HepG2 (cell line): ENCODE data around the gene TBC1D10A. TPM values are rescaled to one million over a fixed set of nuclear protein-coding genes. Genes with fewer than 3 reads are reported as not detected.

Experiments used
- ATF2 ChIP-seq: sonication (generic); formaldehyde crosslinking; IDR thresholded peaks from 2 replicates; pipeline ENCODE4 v1.4.0; 2020; ENCODE audit warnings: missing genetic modification reagents
- ATF7-NPFF ChIP-seq: sonication (generic); formaldehyde crosslinking; IDR thresholded peaks from 2 replicates; pipeline ENCODE4 v1.8.1; 2023; ENCODE audit warnings: mild to moderate bottlenecking, low read depth, missing genetic modification reagents, moderate library complexity
- ETV6 ChIP-seq: sonication (generic); formaldehyde crosslinking; conservative IDR thresholded peaks from 2 replicates; pipeline ENCODE4 v1.4.0; 2020; ENCODE audit warnings: missing genetic modification reagents
- HDAC6 ChIP-seq: fragments of 200-600 bp; sonication (generic); IDR thresholded peaks from 2 replicates; pipeline ENCODE4 v1.7.0; 2017; ENCODE audit warnings: mild to moderate bottlenecking, antibody characterized with exemption, low read length, low read depth
- HNRNPK ChIP-seq: fragments of 200-400 bp; formaldehyde crosslinking; IDR thresholded peaks from 2 replicates; pipeline ENCODE4 v1.6.1; 2018; ENCODE audit warnings: low read length, low read depth, moderate library complexity, mild to moderate bottlenecking; ENCODE audit not compliant: poor library complexity, severe bottlenecking
- KAT2B ChIP-seq: fragments of 150-350 bp; IDR thresholded peaks from 2 replicates; pipeline ENCODE4 v1.6.1; 2014; ENCODE audit warnings: low read depth, low read length, borderline replicate concordance
- KDM6A ChIP-seq: IDR thresholded peaks from 2 replicates; pipeline ENCODE4 v1.6.1; 2016; ENCODE audit warnings: low read depth
- MLXIP ChIP-seq: sonication (generic); formaldehyde crosslinking; IDR thresholded peaks from 2 replicates; pipeline ENCODE4 v1.9.0; 2021; ENCODE audit warnings: missing genetic modification reagents, borderline replicate concordance
- PBX3 ChIP-seq: sonication (generic); formaldehyde crosslinking; IDR thresholded peaks from 2 replicates; pipeline ENCODE4 v1.8.1; 2023; ENCODE audit warnings: missing genetic modification reagents, inconsistent platforms, borderline replicate concordance
- PRDM10 ChIP-seq: sonication (generic); formaldehyde crosslinking; IDR thresholded peaks from 2 replicates; pipeline ENCODE4 v1.4.0; 2020; ENCODE audit warnings: low read depth, missing genetic modification reagents
- TAF15 ChIP-seq: fragments of 200-400 bp; formaldehyde crosslinking; IDR thresholded peaks from one replicate; pipeline ENCODE4 v1.6.1; 2018; ENCODE audit warnings: mild to moderate bottlenecking, low read depth, low read length; ENCODE audit not compliant: poor library complexity, severe bottlenecking
- ZBTB20 ChIP-seq: sonication (generic); formaldehyde crosslinking; IDR thresholded peaks from 2 replicates; pipeline ENCODE4 v1.8.1; 2023; ENCODE audit warnings: missing genetic modification reagents, low read depth, mild to moderate bottlenecking, borderline replicate concordance
- ZNF160 ChIP-seq: sonication (generic); formaldehyde crosslinking; IDR thresholded peaks from 2 replicates; pipeline ENCODE4 v1.8.0; 2022; ENCODE audit warnings: mild to moderate bottlenecking, inconsistent platforms, missing genetic modification reagents
- ZNF3 ChIP-seq: IDR thresholded peaks from 2 replicates; pipeline ENCODE4 v1.7.0; 2017; ENCODE audit warnings: inconsistent platforms
- ZNF337 ChIP-seq: sonication (generic); formaldehyde crosslinking; IDR thresholded peaks from 2 replicates; pipeline ENCODE4 v1.5.1; 2020; ENCODE audit warnings: missing genetic modification reagents, low read depth, mild to moderate bottlenecking, borderline replicate concordance
- polyA plus RNA-seq, 8 experiments: library from polyadenylated mRNA; depleted of rRNA in 3 of 8; stranded (reverse) in 7 of 8; unstranded in 1 of 8; fragments of >200 nt; fragmentation: Illumina TruSeq in 4 of 8; extraction: Trizol in 4 of 8; gene quantifications; 2 replicates each; pipeline versions ENCODE4 v1.2.1 to v1.2.3, GENCODE V29; 2011 to 2016; ENCODE audit warnings: low read depth in 4 of 8, missing spikeins in 1 of 8, mixed read lengths in 1 of 8; ENCODE audit not compliant: insufficient read depth in 1 of 8
- total RNA-seq, 5 experiments: library from RNA; depleted of rRNA; stranded (reverse); fragments of >200 nt; fragmentation: Illumina TruSeq; extraction: Trizol; gene quantifications; 2 replicates each; pipeline ENCODE4 v1.2.3, GENCODE V29; 2016; ENCODE audit warnings: low read depth in 1 of 5
- TF ChIP-seq, protein P1 (sequence below): sonication (generic); formaldehyde crosslinking; IDR thresholded peaks from 2 replicates; pipeline ENCODE4 v1.9.0; 2021; ENCODE audit warnings: missing genetic modification reagents, mild to moderate bottlenecking, borderline replicate concordance

The TBC1D10A gene
- total and polyA plus RNA-seq, 2 of the 13 experiments (the other 11 are each of a cell fraction or from before 2014, with no cell fraction given) = 4.2 to 4.9 TPM

DNA sequence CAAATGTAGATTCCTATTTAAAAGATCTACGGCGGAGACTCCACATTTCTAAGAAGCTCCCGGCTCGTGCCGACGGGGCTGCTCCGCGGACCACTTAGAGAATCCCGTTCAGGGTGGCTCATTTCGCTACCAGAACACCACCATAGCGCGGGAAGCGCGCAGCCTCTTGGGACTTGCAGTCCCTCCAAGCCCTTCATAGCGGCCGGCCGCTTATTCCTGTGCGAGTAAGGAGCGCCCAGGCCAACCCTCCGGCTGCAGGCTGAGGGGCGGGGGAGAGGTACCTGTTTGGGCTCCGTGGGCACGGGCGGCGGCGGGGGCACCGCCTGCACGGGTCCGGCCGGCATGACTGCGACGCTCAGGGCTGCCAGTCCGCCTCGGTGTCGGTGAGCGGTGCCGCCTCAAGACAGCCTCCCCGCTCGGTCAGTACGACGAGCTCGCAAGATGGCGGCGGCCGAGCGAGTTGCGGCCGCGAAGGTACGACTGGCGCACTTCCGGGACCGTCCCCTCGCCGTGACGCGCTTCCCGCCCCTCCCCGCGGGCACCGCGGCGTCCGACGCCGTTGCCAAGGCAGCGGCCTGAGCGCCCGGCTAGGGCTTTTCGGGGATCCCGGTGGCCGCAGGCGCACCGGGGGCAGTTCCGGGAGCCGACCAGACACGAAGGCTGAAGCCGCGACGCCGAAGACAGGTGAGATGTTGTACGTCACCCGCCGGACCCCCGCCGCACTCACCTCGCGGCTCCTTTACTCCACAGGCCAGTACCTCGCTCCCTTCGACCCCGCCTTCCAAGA lies 29.9 kb upstream of the TBC1D10A start, which contains the start of the genes CCDC157 and SF3A1 (continued):
- no peak for TF ChIP-seq PRDM10
- TF ChIP-seq KDM6A (CRISPR knock-in tag) = no peak
- TF ChIP-seq, protein P1, sequence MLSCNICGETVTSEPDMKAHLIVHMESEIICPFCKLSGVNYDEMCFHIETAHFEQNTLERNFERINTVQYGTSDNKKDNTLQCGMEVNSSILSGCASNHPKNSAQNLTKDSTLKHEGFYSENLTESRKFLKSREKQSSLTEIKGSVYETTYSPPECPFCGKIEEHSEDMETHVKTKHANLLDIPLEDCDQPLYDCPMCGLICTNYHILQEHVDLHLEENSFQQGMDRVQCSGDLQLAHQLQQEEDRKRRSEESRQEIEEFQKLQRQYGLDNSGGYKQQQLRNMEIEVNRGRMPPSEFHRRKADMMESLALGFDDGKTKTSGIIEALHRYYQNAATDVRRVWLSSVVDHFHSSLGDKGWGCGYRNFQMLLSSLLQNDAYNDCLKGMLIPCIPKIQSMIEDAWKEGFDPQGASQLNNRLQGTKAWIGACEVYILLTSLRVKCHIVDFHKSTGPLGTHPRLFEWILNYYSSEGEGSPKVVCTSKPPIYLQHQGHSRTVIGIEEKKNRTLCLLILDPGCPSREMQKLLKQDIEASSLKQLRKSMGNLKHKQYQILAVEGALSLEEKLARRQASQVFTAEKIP = no peak
- TF ChIP-seq ZNF337 (CRISPR knock-in tag) = no peak
- TF ChIP-seq PBX3 (CRISPR knock-in tag) = 0 out of 2 replicates have a peak, but pooled peaks have one; percentile 12
- TF ChIP-seq ETV6 (CRISPR knock-in tag) = peak; percentile 70; the same call in 1 of the 2 replicates
- TF ChIP-seq ATF7-NPFF (CRISPR knock-in tag) = peak; percentile 80; the same call in 1 of the 2 replicates
- TF ChIP-seq HNRNPK = no peak
- TF ChIP-seq HDAC6 = no peak
- TF ChIP-seq MLXIP (CRISPR knock-in tag) = no peak
- TF ChIP-seq KAT2B = no peak
- TF ChIP-seq ZNF160 (CRISPR knock-in tag) = peak; percentile 92; the same call in 1 of the 2 replicates
- no peak for TF ChIP-seq TAF15
- no peak; the same call in 1 of the 2 replicates for TF ChIP-seq ZNF3 (CRISPR knock-in tag)
- TF ChIP-seq ATF2 (CRISPR knock-in tag) = peak; percentile 56; the same call in 1 of the 2 replicates
- TF ChIP-seq ZBTB20 = no peak
